HepG2 (cell line): ENCODE results near the gene ZFYVE27. TPM values are rescaled to one million over a fixed set of nuclear protein-coding genes. Genes with fewer than 3 reads are reported as not detected.

Experiments
- ATAC-seq: fragments of 200-7000 bp; cut with Tn5 transposase; 3 replicates; pipeline ENCODE4 v1.9.1; 2020; ENCODE audit warnings: mild to moderate bottlenecking, moderate library complexity
- BruUV-seq: library from RNA; stranded (reverse); fragments of 400-500 nt; replicated peaks from 2 replicates; lab custom pipeline; 2021; lab: Mats Ljungman, UMichigan
- CTCF ChIA-PET: fragments of 300-600 bp; formaldehyde crosslinking; extraction: SDS; loops from one replicate; lab custom pipeline; 2021; ENCODE audit warnings: low total read pairs, inconsistent platforms, low intra/inter-chr PET ratio; lab: Yijun Ruan, JAX
- POLR2A ChIA-PET: fragments of 350-600 bp; sonication (Branson Sonifier 250); formaldehyde crosslinking; loops from one replicate; lab custom pipeline; 2020; ENCODE audit warnings: antibody characterized with exemption, inconsistent platforms; lab: Yijun Ruan, JAX
- DNase-seq: peaks from one replicate; pipeline ENCODE4 v3.0.0-alpha.2; 2015; ENCODE audit warnings: low spot score
- FAIRE-seq: peaks from 3 replicates; lab custom pipeline; 2011; peaks lifted over from hg19 to GRCh38; lab: Jason Lieb, UNC
- H2AFZ ChIP-seq: one replicate; pipeline ENCODE4 v1.6.1; 2011; ENCODE audit warnings: low read length, inconsistent platforms
- H3K27ac ChIP-seq: fragments of 300-600 bp; 3 replicates; pipeline ENCODE4 v1.8.0; 2011; ENCODE audit warnings: mixed run types, mild to moderate bottlenecking, mixed read lengths, low read length, inconsistent platforms; ENCODE audit not compliant: insufficient read depth; ENCODE audit errors: extremely low read length
- H3K27me3 ChIP-seq, 2 experiments: fragments of 200-600 bp in 1 of 2; 2 replicates in 1 of 2; 3 replicates in 1 of 2; pipeline versions ENCODE4 v1.6.0 to v1.8.0; 2011; ENCODE audit warnings: low read length in 2 of 2, mild to moderate bottlenecking in 2 of 2, moderate library complexity in 2 of 2, inconsistent platforms in 1 of 2; ENCODE audit not compliant: insufficient read depth in 2 of 2, control insufficient read depth in 1 of 2
- H3K36me3 ChIP-seq, 2 experiments: fragments of 200-600 bp in 1 of 2; replicated peaks in 1 of 2; 2 replicates in 1 of 2; 3 replicates in 1 of 2; pipeline versions ENCODE4 v1.5.1 to v1.8.0; 2011; ENCODE audit warnings: low read length in 2 of 2, inconsistent platforms in 1 of 2; ENCODE audit not compliant: insufficient read depth in 2 of 2, control insufficient read depth in 1 of 2
- H3K4me1 ChIP-seq: 2 replicates; pipeline ENCODE4 v1.5.1; 2012; ENCODE audit warnings: low read length, inconsistent platforms; ENCODE audit not compliant: insufficient read depth
- H3K4me2 ChIP-seq: 2 replicates; pipeline ENCODE4 v1.6.0; 2011; ENCODE audit warnings: low read depth, low read length, inconsistent platforms
- H3K4me3 ChIP-seq, 3 experiments: fragments of 200-600 bp in 1 of 3; sonication (generic), shearing (Covaris generic) in 1 of 3; replicated peaks in 1 of 3; 2 replicates each; pipeline ENCODE4 v1.5.1; 2011 to 2016; ENCODE audit warnings: low read length in 3 of 3, inconsistent platforms in 2 of 3, low read depth in 2 of 3, mild to moderate bottlenecking in 2 of 3, control low read depth in 1 of 3, mixed read lengths in 1 of 3; ENCODE audit not compliant: insufficient read depth in 1 of 3
- H3K79me2 ChIP-seq: one replicate; pipeline ENCODE4 v1.6.1; 2011; ENCODE audit warnings: low read length, inconsistent platforms; ENCODE audit not compliant: insufficient read depth
- H3K9ac ChIP-seq: 2 replicates; pipeline ENCODE4 v1.6.0; 2011; ENCODE audit warnings: mild to moderate bottlenecking, low read depth, low read length, inconsistent platforms; ENCODE audit not compliant: insufficient read depth
- H3K9me3 ChIP-seq: 2 replicates; pipeline ENCODE4 v1.5.1; 2012; ENCODE audit warnings: mild to moderate bottlenecking, low read length
- H4K20me1 ChIP-seq: 2 replicates; pipeline ENCODE4 v1.6.0; 2011; ENCODE audit warnings: inconsistent platforms, mild to moderate bottlenecking, low read length, moderate library complexity; ENCODE audit not compliant: insufficient read depth
- BHLHE40 ChIP-seq: IDR thresholded peaks from 2 replicates; pipeline ENCODE4 v1.6.1; 2011; ENCODE audit warnings: low read length, improper control_type of control experiment
- ELF3 ChIP-seq: IDR thresholded peaks from 2 replicates; pipeline ENCODE4 v1.6.1; 2016; ENCODE audit warnings: missing genetic modification reagents, missing compliant biosample characterization
- FOXM1 ChIP-seq: sonication (generic); formaldehyde crosslinking; IDR thresholded peaks from 2 replicates; pipeline ENCODE4 v1.5.0; 2020; ENCODE audit warnings: missing genetic modification reagents
- MEIS1 ChIP-seq: sonication (generic); formaldehyde crosslinking; IDR thresholded peaks from 2 replicates; pipeline ENCODE4 v1.9.0; 2021; ENCODE audit warnings: mild to moderate bottlenecking, missing genetic modification reagents, moderate library complexity, borderline replicate concordance
- NR2F1 ChIP-seq, 2 experiments: fragments of 450-650 bp in 1 of 2; formaldehyde crosslinking in 1 of 2; IDR thresholded peaks; 2 replicates each; pipeline versions ENCODE4 v1.5.0 to v1.6.1; 2016 to 2020; ENCODE audit warnings: mild to moderate bottlenecking in 1 of 2, missing compliant biosample characterization in 1 of 2, missing genetic modification reagents in 1 of 2, moderate library complexity in 1 of 2
- NR2F6 ChIP-seq, 2 experiments: IDR thresholded peaks; 2 replicates each; pipeline ENCODE4 v1.6.1; 2016; ENCODE audit warnings: antibody characterized with exemption in 1 of 2, mild to moderate bottlenecking in 1 of 2
- PTBP1 ChIP-seq: fragments of 200-400 bp; formaldehyde crosslinking; IDR thresholded peaks from 2 replicates; pipeline ENCODE4 v1.6.1; 2018; ENCODE audit warnings: low read length, low read depth; ENCODE audit not compliant: poor library complexity, severe bottlenecking
- RELA ChIP-seq: sonication (generic); formaldehyde crosslinking; IDR thresholded peaks from 2 replicates; pipeline ENCODE4 v1.4.0; 2020; ENCODE audit warnings: missing genetic modification reagents
- SNRNP70 ChIP-seq: fragments of 200-400 bp; formaldehyde crosslinking; IDR thresholded peaks from 2 replicates; pipeline ENCODE4 v1.6.1; 2017; ENCODE audit warnings: mild to moderate bottlenecking, low read depth, low read length, moderate library complexity
- ZNF207 ChIP-seq: fragments of 450-650 bp; IDR thresholded peaks from 2 replicates; pipeline ENCODE4 v1.6.1; 2016; ENCODE audit warnings: antibody characterized with exemption, borderline replicate concordance
- ZNF251 ChIP-seq: sonication (generic); formaldehyde crosslinking; IDR thresholded peaks from 2 replicates; pipeline ENCODE4 v1.9.0; 2021; ENCODE audit warnings: mild to moderate bottlenecking, missing genetic modification reagents
- ZNF501 ChIP-seq: sonication (generic); formaldehyde crosslinking; IDR thresholded peaks from 2 replicates; pipeline ENCODE4 v1.5.1; 2020; ENCODE audit warnings: mild to moderate bottlenecking, moderate library complexity, missing genetic modification reagents
- WGBS: methylation state at CpG from one replicate; pipeline ENCODE4 v1.1.6; 2017; ENCODE audit warnings: low lambda C conversion rate; 5-methylcytosine and 5-hydroxymethylcytosine counted together
- in situ Hi-C: cut with HindIII; loops from 2 replicates; pipeline ENCODE4 v1.10.0; 2017; ENCODE audit warnings: low pct_unique_long_range_greater_than_20kb; ENCODE audit not compliant: extremely low pct_ligation_motif_present
- intact Hi-C: fragments of 100-400 bp; cut with micrococcal nuclease; formaldehyde crosslinking; loops from one replicate; pipeline ENCODE4 v1.10.0; 2022; ENCODE audit not compliant: unreplicated experiment
- polyA plus RNA-seq, 8 experiments: library from polyadenylated mRNA; depleted of rRNA in 3 of 8; stranded (reverse) in 7 of 8; unstranded in 1 of 8; fragments of >200 nt; fragmentation: Illumina TruSeq in 4 of 8; extraction: Trizol in 4 of 8; gene quantifications; 2 replicates each; pipeline versions ENCODE4 v1.2.1 to v1.2.3, GENCODE V29; 2011 to 2016; ENCODE audit warnings: low read depth in 4 of 8, missing spikeins in 1 of 8, mixed read lengths in 1 of 8; ENCODE audit not compliant: insufficient read depth in 1 of 8
- total RNA-seq, 5 experiments: library from RNA; depleted of rRNA; stranded (reverse); fragments of >200 nt; fragmentation: Illumina TruSeq; extraction: Trizol; gene quantifications; 2 replicates each; pipeline ENCODE4 v1.2.3, GENCODE V29; 2016; ENCODE audit warnings: low read depth in 1 of 5
- TF ChIP-seq, protein P1 (sequence below): sonication (generic); formaldehyde crosslinking; IDR thresholded peaks from 2 replicates; pipeline ENCODE4 v1.8.0; 2023; ENCODE audit warnings: mild to moderate bottlenecking, missing genetic modification reagents
- TF ChIP-seq, protein P2 (sequence below): sonication (generic); formaldehyde crosslinking; IDR thresholded peaks from 2 replicates; pipeline ENCODE4 v1.4.0; 2020; ENCODE audit warnings: missing genetic modification reagents
- TF ChIP-seq, protein P3 (sequence below): sonication (generic); formaldehyde crosslinking; IDR thresholded peaks from 2 replicates; pipeline ENCODE4 v1.4.0; 2020; ENCODE audit warnings: missing genetic modification reagents, borderline replicate concordance

The ZFYVE27 gene
- total and polyA plus RNA-seq, 2 of the 13 experiments (the other 11 are each of a cell fraction or from before 2014, with no cell fraction given) = 19.7 to 20.5 TPM

DNA sequence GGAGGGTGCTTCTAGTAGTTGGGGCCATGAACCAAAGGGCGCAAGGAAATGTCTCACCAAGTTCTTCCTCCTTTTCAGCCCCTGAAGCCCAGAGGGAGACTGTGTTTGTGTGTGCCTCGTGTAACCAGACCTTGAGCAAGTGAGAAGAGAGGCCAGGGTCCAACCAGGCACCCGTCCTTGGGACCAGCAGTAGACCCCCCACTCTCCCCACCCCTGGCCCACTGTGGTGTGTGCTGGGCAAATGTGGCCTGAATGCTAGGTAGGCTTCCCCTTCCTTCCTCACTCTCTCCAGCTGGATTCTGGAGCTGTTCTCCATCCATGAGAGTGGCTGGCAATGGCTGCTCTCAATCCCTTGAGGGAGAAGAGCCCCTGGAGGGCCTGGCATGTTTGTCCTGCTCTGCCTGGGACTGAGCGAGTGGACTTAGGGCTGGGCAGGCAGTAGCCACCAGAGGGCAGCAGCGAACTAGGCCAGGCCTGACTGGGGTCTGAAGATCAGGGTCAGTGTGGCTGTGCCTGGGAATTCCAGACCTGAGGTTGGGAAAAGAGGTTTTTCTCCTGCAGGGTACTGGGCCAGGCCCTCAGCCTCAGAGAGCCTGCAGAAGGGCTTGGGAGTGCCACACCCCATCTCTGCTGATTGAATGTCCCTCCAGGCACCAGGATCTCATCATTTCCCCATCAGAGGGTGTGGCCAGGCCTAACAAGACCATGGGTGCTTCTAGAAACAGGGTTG lies 22.4 kb downstream of the ZFYVE27 start:
- Histone ChIP-seq H3K4me3 (no peak overlapping the region), H4K20me1 (no peaks in the 10 kb centered on the region), H2AFZ (no peak overlapping the region), H3K9ac (no peak overlapping the region), H3K27me3 (no peaks in the 10 kb centered on the region), H3K9me3 (no peaks in the 10 kb centered on the region), H3K79me2 (no peaks in the 10 kb centered on the region), H3K4me1 (peaks cover 40% of the 10 kb centered on the region), H3K27ac (peak overlapping the region; percentile 18), H3K4me2 (no peak overlapping the region), H3K36me3 (peaks cover 26 to 57% of the 10 kb centered on the region in 2 experiments; a peak in 4 of 5 replicates)
- ChIA-PET CTCF (interaction anchor here (0.7 to 1.8 kb wide), 4 partner anchors 15 to 111 kb away, joined by 3 to 24 read pairs (median 4); no protein-coding TSS in a partner anchor), POLR2A (interaction anchor here (1.2 kb wide), 1 partner anchor 21 kb away, joined by 4 read pairs; no protein-coding TSS in a partner anchor)
- in situ Hi-C loops (loop anchor here (5.0 kb wide), 2 partner anchors 33 to 108 kb away; no protein-coding TSS in a partner anchor), intact Hi-C loops (loop anchor here (1.0 to 2.0 kb wide), 2 partner anchors 16 to 29 kb away; no protein-coding TSS in a partner anchor)
- FAIRE-seq (peak; percentile 92), DNase-seq (peak; percentile 79), ATAC-seq (peak; percentile 94)
- 61% methylated on average over 3 of the region's 5 CpGs for WGBS
- no TSS peak for BruUV-seq
- TF ChIP-seq BHLHE40 = 0 out of 2 replicates have a peak, but pooled peaks have one; percentile 19
- no peak for TF ChIP-seq MEIS1
- no peak; the same call in 1 of the 2 replicates for TF ChIP-seq NR2F6 (IDR thresholded peaks at IDR 0.05)
- TF ChIP-seq NR2F6 (CRISPR knock-in tag; IDR thresholded peaks at IDR 0.05) = peak; percentile 74; the same call in 1 of the 2 replicates
- peak in 1 of 2 experiments; percentile 40; a peak in 1 of 4 replicates for TF ChIP-seq NR2F1 (CRISPR knock-in tag; IDR thresholded peaks at IDR 0.05)
- no peak for TF ChIP-seq ZNF251 (CRISPR knock-in tag)
- no peak for TF ChIP-seq SNRNP70
- TF ChIP-seq, protein P1, sequence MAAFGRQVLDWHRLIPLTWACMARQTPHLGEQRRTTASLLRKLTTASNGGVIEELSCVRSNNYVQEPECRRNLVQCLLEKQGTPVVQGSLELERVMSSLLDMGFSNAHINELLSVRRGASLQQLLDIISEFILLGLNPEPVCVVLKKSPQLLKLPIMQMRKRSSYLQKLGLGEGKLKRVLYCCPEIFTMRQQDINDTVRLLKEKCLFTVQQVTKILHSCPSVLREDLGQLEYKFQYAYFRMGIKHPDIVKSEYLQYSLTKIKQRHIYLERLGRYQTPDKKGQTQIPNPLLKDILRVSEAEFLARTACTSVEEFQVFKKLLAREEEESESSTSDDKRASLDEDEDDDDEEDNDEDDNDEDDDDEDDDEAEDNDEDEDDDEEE (CRISPR knock-in tag) = peak; percentile 64; the same call in 1 of the 2 replicates
- TF ChIP-seq RELA (CRISPR knock-in tag) = peak; percentile 71; the same call in 1 of the 2 replicates
- no peak for TF ChIP-seq PTBP1
- TF ChIP-seq ZNF501 = peak; percentile 69
- no peak for TF ChIP-seq ZNF207
- TF ChIP-seq, protein P2, sequence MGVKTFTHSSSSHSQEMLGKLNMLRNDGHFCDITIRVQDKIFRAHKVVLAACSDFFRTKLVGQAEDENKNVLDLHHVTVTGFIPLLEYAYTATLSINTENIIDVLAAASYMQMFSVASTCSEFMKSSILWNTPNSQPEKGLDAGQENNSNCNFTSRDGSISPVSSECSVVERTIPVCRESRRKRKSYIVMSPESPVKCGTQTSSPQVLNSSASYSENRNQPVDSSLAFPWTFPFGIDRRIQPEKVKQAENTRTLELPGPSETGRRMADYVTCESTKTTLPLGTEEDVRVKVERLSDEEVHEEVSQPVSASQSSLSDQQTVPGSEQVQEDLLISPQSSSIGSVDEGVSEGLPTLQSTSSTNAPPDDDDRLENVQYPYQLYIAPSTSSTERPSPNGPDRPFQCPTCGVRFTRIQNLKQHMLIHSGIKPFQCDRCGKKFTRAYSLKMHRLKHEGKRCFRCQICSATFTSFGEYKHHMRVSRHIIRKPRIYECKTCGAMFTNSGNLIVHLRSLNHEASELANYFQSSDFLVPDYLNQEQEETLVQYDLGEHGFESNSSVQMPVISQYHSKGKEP (CRISPR knock-in tag) = no peak
- no peak for TF ChIP-seq FOXM1 (CRISPR knock-in tag)
- TF ChIP-seq, protein P3, sequence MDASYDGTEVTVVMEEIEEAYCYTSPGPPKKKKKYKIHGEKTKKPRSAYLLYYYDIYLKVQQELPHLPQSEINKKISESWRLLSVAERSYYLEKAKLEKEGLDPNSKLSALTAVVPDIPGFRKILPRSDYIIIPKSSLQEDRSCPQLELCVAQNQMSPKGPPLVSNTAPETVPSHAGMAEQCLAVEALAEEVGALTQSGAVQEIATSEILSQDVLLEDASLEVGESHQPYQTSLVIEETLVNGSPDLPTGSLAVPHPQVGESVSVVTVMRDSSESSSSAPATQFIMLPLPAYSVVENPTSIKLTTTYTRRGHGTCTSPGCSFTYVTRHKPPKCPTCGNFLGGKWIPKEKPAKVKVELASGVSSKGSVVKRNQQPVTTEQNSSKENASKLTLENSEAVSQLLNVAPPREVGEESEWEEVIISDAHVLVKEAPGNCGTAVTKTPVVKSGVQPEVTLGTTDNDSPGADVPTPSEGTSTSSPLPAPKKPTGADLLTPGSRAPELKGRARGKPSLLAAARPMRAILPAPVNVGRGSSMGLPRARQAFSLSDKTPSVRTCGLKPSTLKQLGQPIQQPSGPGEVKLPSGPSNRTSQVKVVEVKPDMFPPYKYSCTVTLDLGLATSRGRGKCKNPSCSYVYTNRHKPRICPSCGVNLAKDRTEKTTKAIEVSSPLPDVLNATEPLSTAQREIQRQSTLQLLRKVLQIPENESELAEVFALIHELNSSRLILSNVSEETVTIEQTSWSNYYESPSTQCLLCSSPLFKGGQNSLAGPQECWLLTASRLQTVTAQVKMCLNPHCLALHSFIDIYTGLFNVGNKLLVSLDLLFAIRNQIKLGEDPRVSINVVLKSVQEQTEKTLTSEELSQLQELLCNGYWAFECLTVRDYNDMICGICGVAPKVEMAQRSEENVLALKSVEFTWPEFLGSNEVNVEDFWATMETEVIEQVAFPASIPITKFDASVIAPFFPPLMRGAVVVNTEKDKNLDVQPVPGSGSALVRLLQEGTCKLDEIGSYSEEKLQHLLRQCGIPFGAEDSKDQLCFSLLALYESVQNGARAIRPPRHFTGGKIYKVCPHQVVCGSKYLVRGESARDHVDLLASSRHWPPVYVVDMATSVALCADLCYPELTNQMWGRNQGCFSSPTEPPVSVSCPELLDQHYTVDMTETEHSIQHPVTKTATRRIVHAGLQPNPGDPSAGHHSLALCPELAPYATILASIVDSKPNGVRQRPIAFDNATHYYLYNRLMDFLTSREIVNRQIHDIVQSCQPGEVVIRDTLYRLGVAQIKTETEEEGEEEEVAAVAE (CRISPR knock-in tag) = no peak
- TF ChIP-seq ELF3 (CRISPR knock-in tag) = no peak
